ENCODE data around the gene PARP15. TPM values are rescaled to one million over a fixed set of nuclear protein-coding genes. Genes with fewer than 3 reads are reported as not detected.
"Not testable (repeated sequence)": the region's sequence is repeated elsewhere in the genome, so short reads cannot be mapped to it uniquely, and the experiment has no call there.

Gene PARP15
- total and polyA plus RNA-seq, 5 donors = 0.82 to 1.6 (median 0.94) TPM

DNA sequence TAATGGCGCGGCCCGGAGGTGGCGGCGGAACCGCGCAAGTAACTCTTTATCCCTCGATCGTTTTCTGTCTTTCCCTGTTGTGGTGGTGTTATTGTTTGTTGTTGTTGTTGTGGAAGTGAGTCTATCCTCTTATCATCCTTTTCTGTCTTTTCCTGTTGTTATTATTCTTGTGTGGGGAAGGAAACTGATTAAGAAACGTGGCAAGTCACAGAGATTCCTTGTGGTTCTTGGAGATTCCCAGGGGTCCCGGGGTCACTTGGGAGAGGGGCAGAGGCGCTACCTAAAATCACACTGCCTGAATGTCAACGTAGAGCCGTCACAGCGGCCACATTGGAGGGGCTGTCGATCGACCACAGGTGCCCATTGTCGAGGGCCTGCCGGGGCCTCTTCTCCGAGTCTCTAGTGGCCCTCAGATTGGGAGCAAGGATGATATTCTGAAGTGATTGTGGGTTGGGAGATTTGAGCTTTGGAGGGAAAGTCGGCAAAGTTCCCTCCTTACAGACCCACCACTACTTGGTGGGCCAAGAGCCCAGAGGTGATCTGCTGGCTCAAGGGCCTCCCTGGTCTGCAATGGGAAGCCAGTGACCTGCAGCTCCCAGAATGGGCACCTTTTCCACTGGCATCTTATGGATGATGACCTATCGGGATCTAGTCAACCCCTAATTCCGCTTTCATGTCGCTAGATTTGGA lies 104.0 kb downstream of the PARP15 start:
- intact Hi-C loops (cut with DNase I) = loop anchor here in 2 of 4 donors (5.0 kb wide), 2 partner anchors 114 to 289 kb away; no protein-coding TSS in a partner anchor
- Histone ChIP-seq H3K9me3 (ENCODE audit: control insufficient read depth, low read length) (no peaks in the 10 kb centered on the region), H3K27me3 (ENCODE audit: control insufficient read depth, insufficient read depth) (no peaks in the 10 kb centered on the region), H3K4me1 (ENCODE audit: control insufficient read depth, insufficient read depth, low read length) (no peaks in the 10 kb centered on the region), H3K4me3 (ENCODE audit: low read length) (peak overlapping the region; percentile 92), H3K27ac (ENCODE audit: low read length) (peak overlapping the region; percentile 43)
- DNase-seq = peak in 1 of 3 donors; percentile 49
- ATAC-seq = no peak
- 26% methylated on average over 24 of the region's 24 CpGs for WGBS

GRCh38 chr3:122681974-122682409 lies 104.5 kb downstream of the PARP15 start:
- H3K27ac ChIP-seq (ENCODE audit: low read length) = peak overlapping the region; percentile 43
- WGBS = 67% methylated on average over 3 of the region's 3 CpGs

DNA sequence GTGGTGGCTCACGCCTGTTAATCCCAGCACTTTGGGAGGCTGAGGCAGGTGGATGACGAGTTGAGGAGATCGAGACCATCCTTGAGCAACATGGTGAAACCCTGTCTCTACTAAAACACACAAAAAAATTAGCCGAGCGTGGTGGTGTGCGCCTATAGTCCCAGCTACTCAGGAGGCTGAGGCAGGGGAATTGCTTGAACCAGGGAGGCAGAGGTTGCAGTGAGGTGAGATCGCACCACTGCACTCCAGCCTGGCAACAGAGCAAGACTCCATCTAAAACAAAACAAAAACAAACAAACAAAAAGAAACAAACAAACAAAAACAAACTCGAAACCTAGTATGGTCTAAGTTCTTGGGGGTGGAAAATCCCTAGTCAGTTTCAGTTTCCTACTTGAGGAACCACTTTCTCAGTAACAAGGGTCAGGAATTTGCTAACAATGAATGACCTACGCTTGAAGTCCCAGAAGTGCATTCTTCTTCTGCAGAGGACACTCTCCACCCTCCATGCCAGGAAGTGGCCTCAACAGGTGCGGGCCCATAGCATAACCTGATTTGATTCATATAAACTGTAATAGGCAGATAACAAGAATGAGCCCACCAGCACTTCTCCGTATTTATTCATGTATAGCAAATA lies 105.4 kb downstream of the PARP15 start:
- intact Hi-C loops (cut with DNase I) = loop anchor here in 2 of 4 donors (5.0 kb wide), 2 partner anchors 116 to 291 kb away; no protein-coding TSS in a partner anchor

More at GRCh38 chr3:122681974-122682409, 104.5 kb downstream of the PARP15 start:
- Histone ChIP-seq H3K4me1 (ENCODE audit: control insufficient read depth, insufficient read depth, low read length) (no peaks in the 10 kb centered on the region), H3K9me3 (ENCODE audit: control insufficient read depth, low read length) (no peaks in the 10 kb centered on the region), H3K27me3 (ENCODE audit: control insufficient read depth, insufficient read depth) (no peaks in the 10 kb centered on the region), H3K4me3 (ENCODE audit: low read length) (peak overlapping the region; percentile 92)
- DNase-seq (no peak), ATAC-seq (no peak)
- intact Hi-C loops (cut with DNase I) = loop anchor here in 2 of 4 donors (5.0 kb wide), 2 partner anchors 115 to 290 kb away; no protein-coding TSS in a partner anchor

DNA sequence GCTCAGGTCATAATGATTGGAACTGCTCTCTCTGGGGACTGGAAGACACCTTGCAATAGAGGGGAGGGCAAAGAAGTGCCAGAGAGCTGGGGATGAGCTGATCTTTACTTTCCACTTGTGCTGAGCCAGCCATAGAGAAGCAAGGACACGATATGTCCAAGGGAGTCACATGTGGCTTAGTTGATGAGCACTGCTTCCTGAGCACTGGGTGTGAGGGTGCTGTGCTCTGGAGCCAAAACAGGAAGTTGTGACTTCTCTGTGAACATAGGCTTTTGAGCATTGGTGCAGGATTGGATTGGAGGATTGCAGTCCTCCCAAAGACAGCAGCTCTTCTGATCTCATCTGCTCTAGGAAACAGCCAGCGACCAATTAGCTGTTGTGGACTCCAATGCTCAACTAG lies 109.8 kb downstream of the PARP15 start:
- Histone ChIP-seq H3K27ac (ENCODE audit: low read length) (no peak overlapping the region), H3K9me3 (ENCODE audit: control insufficient read depth, low read length) (no peaks in the 10 kb centered on the region), H3K4me1 (ENCODE audit: control insufficient read depth, insufficient read depth, low read length) (no peaks in the 10 kb centered on the region), H3K27me3 (ENCODE audit: control insufficient read depth, insufficient read depth) (no peaks in the 10 kb centered on the region), H3K4me3 (ENCODE audit: low read length) (no peak overlapping the region)
- ATAC-seq (peak; percentile 35 to 47), DNase-seq (no peak)
- intact Hi-C loops (cut with DNase I) = no loop called here
- WGBS = 83% methylated on average over 2 of the region's 2 CpGs

More for the DNA sequence above, 105.4 kb downstream of the PARP15 start:
- Histone ChIP-seq H3K4me3 (ENCODE audit: low read length) (peak overlapping the region; percentile 4), H3K27ac (ENCODE audit: low read length) (peak overlapping the region; percentile 18)
- 74% methylated on average over 11 of the region's 11 CpGs for WGBS
- DNase-seq; H3K9me3 ChIP-seq (ENCODE audit: control insufficient read depth, low read length); ATAC-seq; H3K27me3 ChIP-seq (ENCODE audit: control insufficient read depth, insufficient read depth); H3K4me1 ChIP-seq (ENCODE audit: control insufficient read depth, insufficient read depth, low read length): not testable (repeated sequence)

Other genes starting within 250 kb of the PARP15 start
- gene MIX23, start 194.4 kb upstream of the PARP15 start, total RNA-seq = 10 to 100 TPM; 16.7 to 35.3 (median 22.8) TPM
- 44.7 TPM for gene MIX23, start 194.4 kb upstream of the PARP15 start, polyA plus RNA-seq
- gene FAM162A, start 193.5 kb upstream of the PARP15 start, total RNA-seq = 100 to 1,000 TPM; 134 to 174 (median 146) TPM
- 300 TPM for gene FAM162A, start 193.5 kb upstream of the PARP15 start, polyA plus RNA-seq
- gene WDR5B, start 161.6 kb upstream of the PARP15 start, total RNA-seq = 1 to 10 TPM; 3.3 to 4.0 (median 3.8) TPM
- gene WDR5B, start 161.6 kb upstream of the PARP15 start, polyA plus RNA-seq = 2.0 TPM
- 10 to 100 TPM; 50.1 to 66.9 (median 51.8) TPM for gene KPNA1, start 62.7 kb upstream of the PARP15 start, total RNA-seq
- gene KPNA1, start 62.7 kb upstream of the PARP15 start, polyA plus RNA-seq = 12.7 TPM
- 10 to 100 TPM; 12.6 to 24.5 (median 14.4) TPM for gene PARP9, start 13.3 kb upstream of the PARP15 start, total RNA-seq
- 9.2 TPM for gene PARP9, start 13.3 kb upstream of the PARP15 start, polyA plus RNA-seq
- gene DTX3L, start 13.3 kb upstream of the PARP15 start, total RNA-seq = 10 to 100 TPM; 12.1 to 24.1 (median 13.6) TPM
- gene DTX3L, start 13.3 kb upstream of the PARP15 start, polyA plus RNA-seq = 5.2 TPM
- gene PARP14, start 103.2 kb downstream of the PARP15 start, total RNA-seq = 10 to 100 TPM; 13.8 to 21.8 (median 16.6) TPM
- gene PARP14, start 103.2 kb downstream of the PARP15 start, polyA plus RNA-seq = 6.9 TPM
- gene HSPBAP1, start 216.2 kb downstream of the PARP15 start, total RNA-seq = 1 to 10 TPM; 5.7 to 8.3 (median 6.9) TPM
- 5.6 TPM for gene HSPBAP1, start 216.2 kb downstream of the PARP15 start, polyA plus RNA-seq
- gene SLC49A4, start 217.4 kb downstream of the PARP15 start, total RNA-seq = 10 to 100 TPM; 19.9 to 26.8 (median 20.8) TPM
- 13.4 TPM for gene SLC49A4, start 217.4 kb downstream of the PARP15 start, polyA plus RNA-seq